Measurements from ENCODE around the gene SFT2D2. TPM values are rescaled to one million over a fixed set of nuclear protein-coding genes. Genes with fewer than 3 reads are reported as not detected.

Gene SFT2D2
- total RNA-seq, 2 donors from 2014 or later: 40.8 to 49.8 TPM

GRCh38 chr1:168216171-168216570, 9.6 kb upstream of the SFT2D2 start:
- DNase-seq (ENCODE audit: low spot score in 2 of 2) (no peak), ATAC-seq (no peak)
- Mint-ChIP-seq H3K36me3 (peaks cover 5 to 11% of the 10 kb centered on the region in 2 donors), H3K9me3 (peaks cover 11 to 12% of the 10 kb centered on the region in 2 donors), H3K27ac (no peak overlapping the region)

- peaks cover 6 to 7% of the 10 kb centered on the region in 2 donors for H3K9me3 Mint-ChIP-seq
- H3K36me3 Mint-ChIP-seq: peaks cover 0 to 5% of the 10 kb centered on the region in 2 donors
- H3K27ac Mint-ChIP-seq: no peak overlapping the region
- ATAC-seq (no peak), DNase-seq (ENCODE audit: low spot score in 2 of 2) (no peak)
Observed at GRCh38 chr1:168217664-168218063, 8.1 kb upstream of the SFT2D2 start.

GRCh38 chr1:168218658-168219057, 7.1 kb upstream of the SFT2D2 start:
- H3K9me3 Mint-ChIP-seq: no peaks in the 10 kb centered on the region
- DNase-seq (ENCODE audit: low spot score in 2 of 2) (no peak), ATAC-seq (no peak)
- no peaks in the 10 kb centered on the region for H3K36me3 Mint-ChIP-seq
- peak overlapping the region in 1 of 2 donors; percentile 21 for H3K27ac Mint-ChIP-seq

GRCh38 chr1:168220470-168220871, 5.3 kb upstream of the SFT2D2 start:
- peak overlapping the region in 1 of 2 donors; percentile 26 for H3K27ac Mint-ChIP-seq
- DNase-seq (ENCODE audit: low spot score in 2 of 2): no peak
- H3K36me3 Mint-ChIP-seq: peaks cover 0 to 6% of the 10 kb centered on the region in 2 donors
- ATAC-seq: no peak
- H3K9me3 Mint-ChIP-seq: peaks cover 0 to 4% of the 10 kb centered on the region in 2 donors

GRCh38 chr1:168221275-168221674, 4.5 kb upstream of the SFT2D2 start:
- ATAC-seq: no peak
- Mint-ChIP-seq H3K27ac (no peak overlapping the region), H3K9me3 (peaks cover 0 to 4% of the 10 kb centered on the region in 2 donors)

GRCh38 chr1:168223261-168223660, 2.5 kb upstream of the SFT2D2 start:
- Mint-ChIP-seq H3K36me3 (peaks cover 13 to 19% of the 10 kb centered on the region in 2 donors), H3K27ac (no peak overlapping the region), H3K9me3 (peaks cover 0 to 4% of the 10 kb centered on the region in 2 donors)
- ATAC-seq (no peak), DNase-seq (ENCODE audit: low spot score in 2 of 2) (no peak)

More at GRCh38 chr1:168221275-168221674, 4.5 kb upstream of the SFT2D2 start:
- no peak for DNase-seq (ENCODE audit: low spot score in 2 of 2)
- H3K36me3 Mint-ChIP-seq: peaks cover under 1 to 6% of the 10 kb centered on the region in 2 donors

- Mint-ChIP-seq H3K27ac (no peak overlapping the region), H3K9me3 (peaks cover 0 to 4% of the 10 kb centered on the region in 2 donors), H3K36me3 (peaks cover 14 to 22% of the 10 kb centered on the region in 2 donors)
- ATAC-seq (no peak), DNase-seq (ENCODE audit: low spot score in 2 of 2) (no peak)
Observed at GRCh38 chr1:168223681-168224540, 1.9 kb upstream of the SFT2D2 start.

- H3K36me3 Mint-ChIP-seq: peaks cover 24 to 32% of the 10 kb centered on the region in 2 donors
- peaks cover 0 to 4% of the 10 kb centered on the region in 2 donors for H3K9me3 Mint-ChIP-seq
- DNase-seq (ENCODE audit: low spot score in 2 of 2) (no peak), ATAC-seq (no peak)
- peak overlapping the region in 1 of 2 donors; percentile 90 for H3K27ac Mint-ChIP-seq
Observed at GRCh38 chr1:168224991-168225390, 813 bp upstream of the SFT2D2 start.

GRCh38 chr1:168227620-168228019, 1.8 kb downstream of the SFT2D2 start:
- H3K27ac Mint-ChIP-seq: peak overlapping the region in 1 of 2 donors; percentile 90
- DNase-seq (ENCODE audit: low spot score in 2 of 2): no peak
- peaks cover 0 to 4% of the 10 kb centered on the region in 2 donors for H3K9me3 Mint-ChIP-seq
- ATAC-seq: no peak
- H3K36me3 Mint-ChIP-seq: peaks cover 28 to 36% of the 10 kb centered on the region in 2 donors

GRCh38 chr1:168229893-168230292, 4.1 kb downstream of the SFT2D2 start:
- H3K36me3 Mint-ChIP-seq: peaks cover 35 to 52% of the 10 kb centered on the region in 2 donors
- DNase-seq (ENCODE audit: low spot score in 2 of 2): no peak
- H3K9me3 Mint-ChIP-seq: no peaks in the 10 kb centered on the region
- no peak for ATAC-seq
- H3K27ac Mint-ChIP-seq: peak overlapping the region in 1 of 2 donors; percentile 30

- Mint-ChIP-seq H3K36me3 (peaks cover 30 to 53% of the 10 kb centered on the region in 2 donors), H3K27ac (no peak overlapping the region), H3K9me3 (no peaks in the 10 kb centered on the region)
- no peak for ATAC-seq
- no peak for DNase-seq (ENCODE audit: low spot score in 2 of 2)
Observed at GRCh38 chr1:168230709-168231108, 4.9 kb downstream of the SFT2D2 start.

- peak overlapping the region; percentile 6 to 72 for H3K27ac Mint-ChIP-seq
- ATAC-seq: peak; percentile 62 to 80
- peak in 1 of 2 donors; percentile 38 for DNase-seq (ENCODE audit: low spot score in 2 of 2)
- H3K9me3 Mint-ChIP-seq: no peaks in the 10 kb centered on the region
- peaks cover 32 to 58% of the 10 kb centered on the region in 2 donors for H3K36me3 Mint-ChIP-seq
Observed at GRCh38 chr1:168234846-168235547, 9.2 kb downstream of the SFT2D2 start.

GRCh38 chr1:168235548-168235885, 9.7 kb downstream of the SFT2D2 start:
- DNase-seq (ENCODE audit: low spot score in 2 of 2): no peak
- no peaks in the 10 kb centered on the region for H3K9me3 Mint-ChIP-seq
- peaks cover 36 to 63% of the 10 kb centered on the region in 2 donors for H3K36me3 Mint-ChIP-seq
- ATAC-seq: no peak
- H3K27ac Mint-ChIP-seq: peak overlapping the region; percentile 48 to 82

- ATAC-seq (no peak), DNase-seq (ENCODE audit: low spot score in 2 of 2) (no peak)
- Mint-ChIP-seq H3K9me3 (no peaks in the 10 kb centered on the region), H3K36me3 (peaks cover 36 to 67% of the 10 kb centered on the region in 2 donors), H3K27ac (peak overlapping the region; percentile 2 to 82)
Observed at GRCh38 chr1:168235937-168236336, 10.1 kb downstream of the SFT2D2 start.

GRCh38 chr1:168236836-168237611, 11.2 kb downstream of the SFT2D2 start:
- ATAC-seq (peak; percentile 83 to 84), DNase-seq (ENCODE audit: low spot score in 2 of 2) (peak; percentile 28 to 62)
- H3K9me3 Mint-ChIP-seq: no peaks in the 10 kb centered on the region
- H3K27ac Mint-ChIP-seq: peak overlapping the region; percentile 80 to 82
- peaks cover 36 to 76% of the 10 kb centered on the region in 2 donors for H3K36me3 Mint-ChIP-seq

GRCh38 chr1:168243198-168243597, 17.4 kb downstream of the SFT2D2 start:
- Mint-ChIP-seq H3K9me3 (peaks cover 0 to 5% of the 10 kb centered on the region in 2 donors), H3K27ac (peak overlapping the region; percentile 71 to 97)
- ATAC-seq: no peak

More at GRCh38 chr1:168243198-168243597, 17.4 kb downstream of the SFT2D2 start:
- no peak for DNase-seq (ENCODE audit: low spot score in 2 of 2)
- peaks cover 51 to 88% of the 10 kb centered on the region in 2 donors for H3K36me3 Mint-ChIP-seq
